NCI-H2081 treated with DMSO at 0.1 percent for 48 hours (cell line): ENCODE data around the gene TMBIM6.
"Not testable (repeated sequence)": the region's sequence is repeated elsewhere in the genome, so short reads cannot be mapped to it uniquely, and the experiment has no call there.

Experiments
- DNase-seq: peaks from one replicate; lab custom pipeline; 2025; lab: John Stamatoyannopoulos, UW

Gene TMBIM6

GRCh38 chr12:49777341-49777740 lies 36.0 kb downstream of the TMBIM6 start:
- no peak for DNase-seq

GRCh38 chr12:49777800-49778748 lies 36.7 kb downstream of the TMBIM6 start:
- no peak for DNase-seq

GRCh38 chr12:49779581-49779980 lies 38.2 kb downstream of the TMBIM6 start:
- DNase-seq = no peak

GRCh38 chr12:49780914-49781313 lies 39.6 kb downstream of the TMBIM6 start:
- DNase-seq = not testable (repeated sequence)

- DNase-seq = no peak
Measured at GRCh38 chr12:49783917-49784676, 42.7 kb downstream of the TMBIM6 start.

- DNase-seq = no peak
Measured at GRCh38 chr12:49784756-49785409, 43.5 kb downstream of the TMBIM6 start.

- no peak for DNase-seq
Measured at GRCh38 chr12:49787672-49788071, 46.3 kb downstream of the TMBIM6 start.

- no peak for DNase-seq
Measured at GRCh38 chr12:49789992-49790391, 48.6 kb downstream of the TMBIM6 start.

- no peak for DNase-seq
Measured at GRCh38 chr12:49790741-49791555, 49.6 kb downstream of the TMBIM6 start.

GRCh38 chr12:49791700-49792099 lies 50.3 kb downstream of the TMBIM6 start:
- DNase-seq = no peak

GRCh38 chr12:49792181-49792970 lies 51.0 kb downstream of the TMBIM6 start:
- DNase-seq = no peak

- no peak for DNase-seq
Measured at GRCh38 chr12:49792976-49793580, 51.7 kb downstream of the TMBIM6 start.

- no peak for DNase-seq
Measured at GRCh38 chr12:49793620-49794019, 52.3 kb downstream of the TMBIM6 start.

- no peak for DNase-seq
Measured at GRCh38 chr12:49794021-49794420, 52.7 kb downstream of the TMBIM6 start.

GRCh38 chr12:49794811-49795653 lies 53.7 kb downstream of the TMBIM6 start:
- no peak for DNase-seq

GRCh38 chr12:49795654-49796105 lies 54.3 kb downstream of the TMBIM6 start:
- no peak for DNase-seq

- no peak for DNase-seq
Measured at GRCh38 chr12:49796155-49796554, 54.8 kb downstream of the TMBIM6 start.

GRCh38 chr12:49796606-49797448 lies 55.5 kb downstream of the TMBIM6 start:
- no peak for DNase-seq

GRCh38 chr12:49797449-49797776 lies 56.1 kb downstream of the TMBIM6 start:
- DNase-seq = no peak
